ENCODE measurements around the gene IL10. TPM values are rescaled to one million over a fixed set of nuclear protein-coding genes. Genes with fewer than 3 reads are reported as not detected.

IL10 gene
- total RNA-seq, 2 donors from 2014 or later: 0.17 to 0.29 TPM

DNA sequence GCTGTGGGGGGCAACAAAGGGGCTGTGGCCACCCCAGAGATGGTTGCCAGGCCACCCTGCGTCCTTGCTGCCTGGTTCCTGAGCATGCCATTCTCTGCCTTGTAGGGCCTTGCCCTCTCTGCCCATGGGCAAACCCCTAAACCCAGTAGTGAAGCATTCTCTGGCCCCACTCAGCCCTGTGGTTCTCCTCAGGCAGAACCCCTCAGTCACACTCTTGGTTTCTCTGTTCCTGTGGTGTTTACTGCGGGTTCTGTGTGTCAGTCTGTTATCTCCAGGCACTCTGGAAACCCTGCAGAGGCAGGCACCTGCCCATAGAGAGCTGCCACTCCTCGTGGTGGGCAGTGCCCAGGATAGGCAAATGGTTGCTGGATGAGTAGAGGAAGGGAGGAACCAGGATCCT is 42.8 kb downstream of the IL10 start:
- no peak overlapping the region for H3K4me3 ChIP-seq
- no peaks in the 10 kb centered on the region for H3K27me3 ChIP-seq
- H3K9ac ChIP-seq (ENCODE audit: low read depth in 2 of 2, low read length in 2 of 2): no peak overlapping the region
- H3K36me3 ChIP-seq: peaks cover 10% of the 10 kb centered on the region
- TF ChIP-seq CTCF (IDR thresholded peaks at IDR 0.05): no peak
- intact Hi-C loops (cut with DNase I): no loop called here
- DNase-seq: no peak
- H3K9me3 ChIP-seq: no peaks in the 10 kb centered on the region
- no peak overlapping the region for H3K27ac ChIP-seq
- no peaks in the 10 kb centered on the region for H3K4me1 ChIP-seq

GRCh38 chr1:206729050-206729449 is 43.2 kb downstream of the IL10 start:
- Histone ChIP-seq H3K27ac (no peak overlapping the region), H3K4me1 (no peaks in the 10 kb centered on the region), H3K4me3 (no peak overlapping the region), H3K9me3 (no peaks in the 10 kb centered on the region), H3K9ac (ENCODE audit: low read depth in 2 of 2, low read length in 2 of 2) (no peak overlapping the region), H3K36me3 (peaks cover 10% of the 10 kb centered on the region), H3K27me3 (no peaks in the 10 kb centered on the region)
- DNase-seq: no peak
- intact Hi-C loops (cut with DNase I): no loop called here
- no peak for TF ChIP-seq CTCF (IDR thresholded peaks at IDR 0.05)

DNA sequence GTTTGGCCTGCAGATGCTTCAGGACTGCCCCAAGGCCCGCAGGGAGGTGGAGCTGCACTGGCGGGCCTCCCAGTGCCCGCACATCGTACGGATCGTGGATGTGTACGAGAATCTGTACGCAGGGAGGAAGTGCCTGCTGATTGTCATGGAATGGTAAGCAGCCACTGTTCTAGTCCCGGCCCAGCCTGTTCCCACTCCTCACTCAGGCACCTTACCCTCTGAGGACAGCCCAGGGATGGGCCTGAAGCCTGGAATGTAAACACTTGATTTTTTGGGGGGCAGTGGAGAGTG is 43.7 kb downstream of the IL10 start:
- H3K36me3 ChIP-seq: peaks cover 10% of the 10 kb centered on the region
- intact Hi-C loops (cut with DNase I): no loop called here
- no peak for DNase-seq
- H3K27ac ChIP-seq: no peak overlapping the region
- H3K27me3 ChIP-seq: no peaks in the 10 kb centered on the region
- no peaks in the 10 kb centered on the region for H3K9me3 ChIP-seq
- H3K4me1 ChIP-seq: no peaks in the 10 kb centered on the region
- H3K9ac ChIP-seq (ENCODE audit: low read depth in 2 of 2, low read length in 2 of 2): no peak overlapping the region
- no peak overlapping the region for H3K4me3 ChIP-seq
- TF ChIP-seq CTCF (IDR thresholded peaks at IDR 0.05): no peak

GRCh38 chr1:206727981-206728696 is 44.2 kb downstream of the IL10 start:
- no peaks in the 10 kb centered on the region for H3K4me1 ChIP-seq
- DNase-seq: no peak
- no peaks in the 10 kb centered on the region for H3K9me3 ChIP-seq
- H3K27ac ChIP-seq: no peak overlapping the region
- peaks cover 10% of the 10 kb centered on the region for H3K36me3 ChIP-seq
- intact Hi-C loops (cut with DNase I): loop anchor here (2.0 kb wide), 1 partner anchor 185 kb away; no protein-coding TSS in a partner anchor
- no peak for TF ChIP-seq CTCF (IDR thresholded peaks at IDR 0.05)
- no peak overlapping the region for H3K4me3 ChIP-seq
- no peak overlapping the region for H3K9ac ChIP-seq (ENCODE audit: low read depth in 2 of 2, low read length in 2 of 2)
- H3K27me3 ChIP-seq: no peaks in the 10 kb centered on the region

- Histone ChIP-seq H3K9ac (ENCODE audit: low read depth in 2 of 2, low read length in 2 of 2) (no peak overlapping the region), H3K36me3 (no peaks in the 10 kb centered on the region), H3K4me1 (no peaks in the 10 kb centered on the region), H3K9me3 (no peaks in the 10 kb centered on the region), H3K27ac (no peak overlapping the region), H3K27me3 (no peaks in the 10 kb centered on the region), H3K4me3 (no peak overlapping the region)
- intact Hi-C loops (cut with DNase I): no loop called here
- peak; percentile 62 for DNase-seq
- TF ChIP-seq CTCF (IDR thresholded peaks at IDR 0.05): peak; percentile 43
These were observed 47.0 kb downstream of the IL10 start for GRCh38 chr1:206725109-206725963.

All from colonic mucosa (tissue), 4 donors.